K562 (cell line): ENCODE measurements around the gene DIP2A. TPM values are rescaled to one million over a fixed set of nuclear protein-coding genes. Genes with fewer than 3 reads are reported as not detected.
A peak's percentile ranks its signal among the peaks of the same experiment; 100 is the strongest.

ENCODE experiments used
- AFF4 ChIP-seq: sonication (generic); formaldehyde crosslinking; IDR thresholded peaks from 2 replicates; pipeline ENCODE4 v1.8.0; 2023; ENCODE audit warnings: mild to moderate bottlenecking, missing genetic modification reagents
- CBX1 ChIP-seq: sonication (generic); IDR thresholded peaks from 2 replicates; pipeline ENCODE4 v1.6.1; 2016; ENCODE audit warnings: antibody characterized with exemption, low read depth, mild to moderate bottlenecking
- FOS ChIP-seq: IDR thresholded peaks from 3 replicates; pipeline ENCODE4 v1.6.1; 2011; ENCODE audit not compliant: insufficient read length; ENCODE audit errors: extremely low read depth
- GTF2F1 ChIP-seq: IDR thresholded peaks from 2 replicates; pipeline ENCODE4 v1.6.1; 2011; ENCODE audit warnings: low read depth, low read length, improper control_type of control experiment
- HSF4 ChIP-seq: fragments of 250-450 bp; sonication (Bioruptor Pico); IDR thresholded peaks from 2 replicates; pipeline ENCODE4 v2.1.2; 2022; ENCODE audit warnings: mild to moderate bottlenecking, moderate library complexity, borderline replicate concordance
- IRF2 ChIP-seq: sonication (generic); formaldehyde crosslinking; IDR thresholded peaks from 2 replicates; pipeline ENCODE4 v1.8.1; 2022; ENCODE audit warnings: mild to moderate bottlenecking, missing genetic modification reagents
- NFRKB ChIP-seq: fragments of 450-650 bp; IDR thresholded peaks from 2 replicates; pipeline ENCODE4 v1.6.1; 2016; ENCODE audit warnings: low read depth
- TCF7 ChIP-seq: sonication (generic); IDR thresholded peaks from 2 replicates; pipeline ENCODE4 v1.6.1; 2016; ENCODE audit warnings: antibody characterized with exemption, borderline replicate concordance
- TCF7L2 ChIP-seq: fragments of 150-350 bp; IDR thresholded peaks from 2 replicates; pipeline ENCODE4 v1.6.1; 2016; ENCODE audit warnings: low read depth, mild to moderate bottlenecking, low read length, moderate library complexity
- U2AF2 ChIP-seq: fragments of 200-400 bp; formaldehyde crosslinking; optimal IDR thresholded peaks from 2 replicates; pipeline ENCODE3; 2017; ENCODE audit warnings: low read depth, mild to moderate bottlenecking, low read length
- polyA plus RNA-seq, 8 experiments: library from polyadenylated mRNA; depleted of rRNA in 4 of 8; stranded (reverse) in 5 of 8; unstranded in 3 of 8; fragments of >200 nt; fragmentation: Nextera tagmentation in 2 of 8; fragmentation: Illumina TruSeq in 1 of 8; extraction: Ambion mirVana in 2 of 8; extraction: Trizol in 1 of 8; gene quantifications; 2 replicates each; pipeline versions ENCODE4 v1.2.1 to v1.2.3, GENCODE V29; 2011 to 2014; ENCODE audit warnings: inconsistent platforms in 1 of 8, missing spikeins in 1 of 8
- total RNA-seq, 7 experiments: library from RNA; depleted of rRNA in 6 of 7; stranded (reverse); fragments of >200 nt in 6 of 7; fragmentation: Illumina TruSeq in 2 of 7; extraction: Trizol in 2 of 7; gene quantifications; 2 replicates each; pipeline versions ENCODE4 v1.2.1 to v1.2.3, GENCODE V29; 2011 to 2021; ENCODE audit warnings: low replicate concordance in 1 of 7
- TF ChIP-seq, protein P1 (sequence below): fragments of 450-650 bp; formaldehyde crosslinking; conservative IDR thresholded peaks from 2 replicates; pipeline ENCODE4 v1.4.0; 2022; ENCODE audit warnings: mild to moderate bottlenecking, missing genetic modification characterization

DIP2A gene
- total and polyA plus RNA-seq, 9 of the 15 experiments (the other 6 are each of a cell fraction or from before 2014, with no cell fraction given): 4.3 to 34.5 (median 20.3) TPM

- no peak for TF ChIP-seq AFF4 (CRISPR knock-in tag)
- no peak for TF ChIP-seq IRF2
- TF ChIP-seq, protein P1, sequence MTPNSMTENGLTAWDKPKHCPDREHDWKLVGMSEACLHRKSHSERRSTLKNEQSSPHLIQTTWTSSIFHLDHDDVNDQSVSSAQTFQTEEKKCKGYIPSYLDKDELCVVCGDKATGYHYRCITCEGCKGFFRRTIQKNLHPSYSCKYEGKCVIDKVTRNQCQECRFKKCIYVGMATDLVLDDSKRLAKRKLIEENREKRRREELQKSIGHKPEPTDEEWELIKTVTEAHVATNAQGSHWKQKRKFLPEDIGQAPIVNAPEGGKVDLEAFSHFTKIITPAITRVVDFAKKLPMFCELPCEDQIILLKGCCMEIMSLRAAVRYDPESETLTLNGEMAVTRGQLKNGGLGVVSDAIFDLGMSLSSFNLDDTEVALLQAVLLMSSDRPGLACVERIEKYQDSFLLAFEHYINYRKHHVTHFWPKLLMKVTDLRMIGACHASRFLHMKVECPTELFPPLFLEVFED: no peak
- TF ChIP-seq HSF4 (CRISPR knock-in tag): peak; percentile 71; the same call in 1 of the 2 replicates
- TF ChIP-seq NFRKB: no peak
- no peak for TF ChIP-seq TCF7
- no peak for TF ChIP-seq FOS
- 0 out of 2 replicates have a peak, but pooled peaks have one; percentile 8 for TF ChIP-seq CBX1
- TF ChIP-seq TCF7L2: no peak
- no peak for TF ChIP-seq U2AF2
- no peak for TF ChIP-seq GTF2F1
- TF ChIP-seq, all 486 proteins: peak for 28
These were observed 299 bp downstream of the DIP2A start (continued) for GRCh38 chr21:46459024-46459355.
